Muscle layer of duodenum (tissue), 2 donors: Measurements from ENCODE around the gene ADAP1.
"Not testable (repeated sequence)": the region's sequence is repeated elsewhere in the genome, so short reads cannot be mapped to it uniquely, and the experiment has no call there.

Experiments used
- H3K27ac ChIP-seq: one replicate; pipeline ENCODE4 v1.7.0; 2013; ENCODE audit warnings: mild to moderate bottlenecking, low read length
- H3K27me3 ChIP-seq: one replicate; pipeline ENCODE4 v1.7.0; 2013; ENCODE audit warnings: low read depth, mild to moderate bottlenecking, control low read depth, low read length
- H3K36me3 ChIP-seq, 2 donors: one replicate each; pipeline ENCODE4 v1.7.0; 2013; ENCODE audit warnings: low read length in 2 of 2, control low read depth in 1 of 2, mild to moderate bottlenecking in 1 of 2; ENCODE audit not compliant: insufficient read depth in 2 of 2, control insufficient read depth in 1 of 2
- H3K4me1 ChIP-seq, 2 donors: one replicate each; pipeline ENCODE4 v1.7.0; 2013; ENCODE audit warnings: low read length in 2 of 2, mild to moderate bottlenecking in 2 of 2, control low read depth in 1 of 2, moderate library complexity in 1 of 2; ENCODE audit not compliant: insufficient read depth in 2 of 2, control insufficient read depth in 1 of 2
- H3K4me3 ChIP-seq, 2 donors: one replicate each; pipeline ENCODE4 v1.7.0; 2013; ENCODE audit warnings: low read length in 2 of 2, low read depth in 1 of 2, mild to moderate bottlenecking in 1 of 2
- H3K9me3 ChIP-seq, 2 donors: one replicate each; pipeline ENCODE4 v1.7.0; 2013; ENCODE audit warnings: low read length in 2 of 2, control low read depth in 1 of 2, mild to moderate bottlenecking in 1 of 2; ENCODE audit not compliant: control insufficient read depth in 1 of 2
- donor health status: healthy.

Gene ADAP1

DNA sequence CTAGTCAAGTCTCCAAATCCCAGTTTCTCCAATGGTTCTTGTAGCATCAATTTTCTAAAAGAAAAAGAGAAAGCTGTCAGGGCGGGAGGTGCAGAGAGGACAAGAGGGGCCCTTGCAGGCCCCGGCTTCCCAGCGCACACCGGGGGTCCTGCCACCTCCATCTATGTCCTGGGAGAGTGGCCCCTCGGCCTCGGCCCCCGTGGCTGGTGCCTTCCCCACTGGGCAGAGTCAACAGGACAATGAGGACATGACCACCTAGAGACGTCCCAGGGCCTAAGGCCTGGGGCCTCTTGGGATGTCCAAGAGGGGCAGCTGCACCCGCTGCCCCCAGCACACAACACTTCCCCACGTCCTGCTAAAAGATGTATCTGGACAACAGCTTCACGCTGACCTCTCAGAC is 14.9 kb upstream of the ADAP1 start:
- H3K9me3 ChIP-seq, result no peaks in the 10 kb centered on the region
- H3K4me3 ChIP-seq, result no peak overlapping the region
- peaks cover 9 to 31% of the 10 kb centered on the region in 2 donors for H3K4me1 ChIP-seq
- no peak overlapping the region for H3K27ac ChIP-seq
- H3K36me3 ChIP-seq, result peaks cover 44 to 47% of the 10 kb centered on the region in 2 donors
- no peaks in the 10 kb centered on the region for H3K27me3 ChIP-seq

DNA sequence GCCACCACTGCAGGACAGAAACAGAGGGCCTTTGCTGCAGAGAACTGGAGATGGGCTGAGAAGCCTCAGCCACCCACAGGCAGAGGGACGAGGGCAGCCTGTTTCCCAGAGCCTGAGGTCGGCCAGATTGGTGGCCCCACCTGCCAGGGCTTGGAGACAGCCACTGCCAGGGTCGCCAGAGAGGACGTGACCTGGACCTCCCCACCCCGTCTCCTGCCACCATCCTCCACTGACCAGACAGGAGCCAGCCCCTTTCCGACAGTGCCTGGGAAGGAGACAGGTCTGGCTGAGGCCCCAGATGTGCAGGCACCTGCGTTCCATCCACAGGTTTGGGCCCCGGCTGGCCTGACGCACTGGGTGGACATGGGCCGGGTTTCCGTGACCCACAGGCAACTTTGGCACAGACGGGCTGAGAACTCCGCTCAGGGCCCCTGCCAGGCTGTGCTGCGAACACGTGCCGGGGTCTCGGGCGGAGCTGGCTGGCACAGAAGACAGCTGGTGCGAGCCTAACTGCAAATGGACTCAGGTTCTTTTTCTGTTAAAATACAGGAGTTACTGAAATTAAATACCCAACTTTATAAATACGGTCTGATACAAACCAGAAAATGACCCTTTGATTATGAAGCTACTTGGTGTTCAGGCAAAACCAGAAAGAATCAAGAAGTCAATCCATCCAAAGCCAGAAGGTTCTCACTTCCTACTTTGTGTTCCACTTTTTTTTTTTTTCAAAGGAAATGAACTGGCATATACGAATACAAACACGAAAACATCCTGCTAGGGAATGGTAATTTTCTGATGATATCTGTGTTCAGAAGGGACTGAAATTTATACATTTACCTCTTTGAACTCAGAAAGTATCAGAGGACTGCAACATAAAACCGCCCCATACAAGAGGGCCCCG is 14.0 kb upstream of the ADAP1 start:
- Histone ChIP-seq H3K4me3 (no peak overlapping the region), H3K9me3 (no peaks in the 10 kb centered on the region), H3K4me1 (peaks cover 9 to 32% of the 10 kb centered on the region in 2 donors), H3K36me3 (peaks cover 44 to 47% of the 10 kb centered on the region in 2 donors), H3K27me3 (no peaks in the 10 kb centered on the region), H3K27ac (no peak overlapping the region)

DNA sequence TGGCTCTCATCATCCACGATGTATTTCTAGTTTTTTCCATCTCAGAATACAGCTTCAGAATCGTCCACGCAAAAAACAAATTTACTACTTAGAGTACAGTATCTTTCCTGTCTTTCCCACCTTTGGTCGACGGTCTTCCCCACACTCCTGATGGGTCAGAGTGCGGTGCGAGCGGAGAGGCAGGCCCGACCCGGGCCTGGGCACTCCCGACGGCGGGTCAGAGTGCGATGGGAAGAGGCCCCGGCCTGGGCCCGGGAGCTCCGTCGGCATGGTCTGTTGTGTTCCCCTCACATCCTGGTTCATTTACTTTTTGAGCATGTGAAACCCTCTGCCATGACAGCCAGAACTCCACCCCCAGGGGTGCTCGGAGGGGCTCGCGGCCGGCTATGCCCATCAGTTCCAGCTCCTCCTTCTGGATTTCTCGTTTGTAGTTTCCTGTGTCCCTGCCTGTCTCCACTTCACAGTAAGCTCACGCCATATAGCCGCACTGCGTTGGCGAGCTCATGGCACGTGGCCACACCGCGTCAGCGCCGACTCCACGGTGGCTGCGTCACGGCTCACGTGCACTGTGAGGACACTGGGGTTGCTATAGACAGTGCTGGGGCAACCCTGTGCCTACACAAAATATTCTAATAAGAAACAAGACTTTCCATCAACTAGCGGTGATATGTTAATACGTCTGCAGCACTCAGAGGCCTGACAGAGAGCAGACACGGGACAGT is 13.0 kb upstream of the ADAP1 start:
- Histone ChIP-seq H3K27ac (no peak overlapping the region), H3K9me3 (no peaks in the 10 kb centered on the region), H3K27me3 (no peaks in the 10 kb centered on the region), H3K4me1 (peaks cover 9 to 32% of the 10 kb centered on the region in 2 donors), H3K36me3 (peaks cover 39 to 42% of the 10 kb centered on the region in 2 donors), H3K4me3 (no peak overlapping the region)

DNA sequence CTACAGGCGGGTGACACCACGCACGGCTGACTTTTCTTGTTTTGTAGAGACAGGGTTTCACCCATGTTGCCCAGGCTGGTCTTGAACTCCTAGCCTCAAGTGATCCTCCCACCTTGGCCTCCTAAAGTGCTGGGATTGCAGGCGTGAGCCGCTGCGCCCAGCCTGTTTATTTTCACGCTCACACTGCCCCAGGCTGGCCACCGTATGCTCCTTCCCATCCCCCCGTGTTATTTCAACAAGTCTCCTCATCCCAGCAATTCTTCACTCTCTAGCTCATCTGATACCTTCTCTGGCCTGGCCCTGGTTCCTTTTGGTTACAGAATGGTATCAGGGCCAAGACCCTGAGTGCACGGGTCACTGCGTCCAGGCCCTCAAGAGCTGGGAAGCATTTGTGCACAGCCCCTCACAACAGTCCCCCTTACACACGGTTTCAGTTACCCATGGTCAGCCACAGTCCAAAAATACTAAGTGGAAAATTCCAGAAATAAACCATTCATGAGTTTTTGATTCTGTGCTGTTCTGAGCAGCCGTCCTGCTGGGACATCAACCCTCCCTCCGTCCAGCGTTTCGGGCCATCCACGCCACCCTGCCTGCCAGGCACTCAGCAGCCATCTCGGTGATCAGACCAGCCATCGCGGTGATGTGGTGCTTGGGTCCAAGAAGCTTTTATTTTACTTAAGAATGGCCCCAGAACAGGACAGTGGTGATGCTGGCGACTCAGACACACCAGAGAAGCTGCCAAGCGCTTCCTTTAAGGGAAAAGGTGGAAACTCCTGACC is 12.0 kb upstream of the ADAP1 start:
- peaks cover 9 to 37% of the 10 kb centered on the region in 2 donors for H3K4me1 ChIP-seq
- H3K36me3 ChIP-seq, result peaks cover 31 to 33% of the 10 kb centered on the region in 2 donors
- no peak overlapping the region for H3K4me3 ChIP-seq
- no peak overlapping the region for H3K27ac ChIP-seq
- H3K9me3 ChIP-seq, result no peaks in the 10 kb centered on the region
- no peaks in the 10 kb centered on the region for H3K27me3 ChIP-seq

DNA sequence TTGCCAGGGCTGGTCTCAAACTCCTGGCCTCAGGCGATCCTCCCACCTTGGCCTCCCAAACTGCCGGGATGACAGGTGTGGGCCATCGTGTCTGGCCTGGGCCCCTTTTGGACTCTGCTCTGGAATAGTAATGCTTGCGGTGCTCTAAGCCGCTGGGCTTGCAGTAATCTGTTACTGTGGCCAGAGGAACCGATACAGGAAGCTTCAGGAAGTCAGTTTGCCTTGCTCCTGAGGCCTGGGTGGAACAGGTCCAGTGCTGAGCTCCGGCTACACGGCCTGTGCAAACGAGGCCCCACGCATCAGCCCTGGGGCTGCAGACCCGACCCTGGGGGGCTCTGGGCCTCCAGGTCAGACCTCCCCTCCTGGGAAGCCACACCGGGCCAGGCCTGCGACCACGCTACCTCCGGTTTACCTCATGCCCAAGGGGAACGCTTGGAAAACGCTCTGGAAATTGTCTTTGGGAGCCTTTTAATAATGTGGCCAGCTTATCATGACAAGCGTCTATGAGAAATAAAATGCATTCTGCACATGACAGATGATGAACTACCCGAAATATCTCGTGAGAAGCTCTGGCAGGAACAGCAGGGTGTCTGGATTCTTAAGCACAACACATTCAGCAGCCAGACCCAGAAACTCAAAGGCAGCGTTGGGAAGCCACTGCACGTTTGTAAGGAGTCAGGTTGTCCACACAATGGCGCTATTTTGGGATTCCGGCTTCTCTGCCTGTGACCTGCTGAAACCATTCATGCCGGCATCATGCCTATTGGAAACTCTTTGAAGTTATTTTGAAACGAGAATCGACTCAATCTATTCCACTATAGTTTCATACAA is 10.1 kb upstream of the ADAP1 start:
- H3K27ac ChIP-seq, result peak overlapping the region; percentile 31
- no peaks in the 10 kb centered on the region for H3K27me3 ChIP-seq
- H3K4me3 ChIP-seq, result no peak overlapping the region

DNA sequence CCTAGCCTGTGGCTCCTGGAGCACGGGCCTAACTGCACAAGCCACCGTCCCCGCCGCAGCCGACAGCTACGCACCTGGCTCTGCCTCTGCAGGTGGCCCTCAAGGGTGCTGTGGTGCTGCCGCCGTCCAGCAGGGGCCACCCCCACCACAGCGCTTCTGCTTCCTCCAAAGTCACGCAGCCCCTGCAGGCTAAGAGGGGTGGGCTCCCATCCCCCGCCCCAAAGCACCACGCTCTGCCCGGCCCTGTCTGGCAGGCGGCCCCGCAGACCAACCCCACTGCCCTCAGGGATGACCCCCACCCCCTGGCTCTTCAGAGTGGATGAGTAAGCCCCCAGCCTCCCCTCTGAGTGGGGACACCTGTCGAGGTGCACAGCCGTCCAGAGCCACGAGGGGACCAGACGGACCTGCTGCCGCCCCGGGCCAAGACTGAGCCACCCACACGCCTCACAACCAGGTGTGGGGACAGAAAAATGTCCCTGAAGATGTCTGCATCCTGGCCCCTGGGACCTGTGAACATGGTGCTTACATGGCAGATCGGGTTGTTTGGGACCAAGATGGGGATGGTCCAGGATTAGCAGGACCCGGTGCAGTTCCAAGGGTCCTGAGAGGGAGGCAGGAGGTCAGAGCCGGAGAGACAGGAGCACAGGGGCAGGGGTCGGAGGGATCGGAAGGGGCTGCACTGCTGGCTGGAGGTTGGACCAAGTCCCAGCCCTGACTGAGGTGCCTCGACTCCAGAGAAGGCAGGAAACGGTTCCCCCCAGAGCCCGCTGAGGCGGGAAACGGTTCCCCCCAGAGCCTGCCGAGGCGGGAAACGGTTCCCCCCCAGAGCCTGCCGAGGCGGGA is 9.0 kb upstream of the ADAP1 start:
- Histone ChIP-seq H3K36me3 (peaks cover 15 to 19% of the 10 kb centered on the region in 2 donors), H3K9me3 (no peaks in the 10 kb centered on the region), H3K27ac (no peak overlapping the region), H3K27me3 (no peaks in the 10 kb centered on the region), H3K4me3 (no peak overlapping the region), H3K4me1 (peaks cover 9 to 37% of the 10 kb centered on the region in 2 donors)

More for the DNA sequence above, 10.1 kb upstream of the ADAP1 start:
- H3K36me3 ChIP-seq, result peaks cover 25 to 26% of the 10 kb centered on the region in 2 donors
- H3K9me3 ChIP-seq, result no peaks in the 10 kb centered on the region
- H3K4me1 ChIP-seq, result peaks cover 9 to 37% of the 10 kb centered on the region in 2 donors

DNA sequence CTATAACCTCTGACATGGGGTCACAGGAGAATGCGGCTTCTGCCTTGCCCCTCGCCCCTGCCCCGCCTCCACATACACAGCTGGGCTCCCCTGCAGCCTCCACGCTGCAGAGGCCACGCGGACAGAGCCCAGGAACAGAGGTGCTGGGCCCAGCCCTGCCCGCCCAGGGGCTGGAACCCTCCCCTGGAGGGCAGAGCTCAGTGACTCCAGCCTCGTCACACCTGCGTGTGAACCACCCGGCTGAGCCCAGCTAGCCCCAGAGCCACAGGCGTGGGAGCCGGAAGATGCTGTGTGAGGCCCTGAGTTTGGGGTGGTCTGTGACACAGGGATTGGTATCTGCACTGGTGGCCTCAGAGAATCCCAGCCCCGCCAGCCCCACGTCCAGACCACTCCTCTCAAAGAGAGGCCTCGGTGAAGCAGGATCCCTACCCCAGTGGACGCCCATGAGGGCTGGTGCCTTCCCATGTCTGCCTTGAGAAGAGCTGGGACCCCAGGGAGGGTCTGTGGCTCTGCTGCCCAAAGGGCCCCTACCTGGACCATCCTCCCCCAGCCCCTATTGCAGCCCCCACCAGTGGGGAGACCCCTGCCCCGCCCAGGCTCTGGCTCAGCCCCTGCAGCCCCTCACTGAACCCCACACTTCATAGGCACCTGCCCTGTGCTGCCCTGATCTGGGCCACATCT is 8.1 kb upstream of the ADAP1 start:
- peaks cover 9 to 37% of the 10 kb centered on the region in 2 donors for H3K4me1 ChIP-seq
- no peaks in the 10 kb centered on the region for H3K27me3 ChIP-seq
- no peak overlapping the region for H3K27ac ChIP-seq
- H3K9me3 ChIP-seq, result no peaks in the 10 kb centered on the region
- H3K4me3 ChIP-seq, result no peak overlapping the region
- H3K36me3 ChIP-seq, result peaks cover 5 to 10% of the 10 kb centered on the region in 2 donors

DNA sequence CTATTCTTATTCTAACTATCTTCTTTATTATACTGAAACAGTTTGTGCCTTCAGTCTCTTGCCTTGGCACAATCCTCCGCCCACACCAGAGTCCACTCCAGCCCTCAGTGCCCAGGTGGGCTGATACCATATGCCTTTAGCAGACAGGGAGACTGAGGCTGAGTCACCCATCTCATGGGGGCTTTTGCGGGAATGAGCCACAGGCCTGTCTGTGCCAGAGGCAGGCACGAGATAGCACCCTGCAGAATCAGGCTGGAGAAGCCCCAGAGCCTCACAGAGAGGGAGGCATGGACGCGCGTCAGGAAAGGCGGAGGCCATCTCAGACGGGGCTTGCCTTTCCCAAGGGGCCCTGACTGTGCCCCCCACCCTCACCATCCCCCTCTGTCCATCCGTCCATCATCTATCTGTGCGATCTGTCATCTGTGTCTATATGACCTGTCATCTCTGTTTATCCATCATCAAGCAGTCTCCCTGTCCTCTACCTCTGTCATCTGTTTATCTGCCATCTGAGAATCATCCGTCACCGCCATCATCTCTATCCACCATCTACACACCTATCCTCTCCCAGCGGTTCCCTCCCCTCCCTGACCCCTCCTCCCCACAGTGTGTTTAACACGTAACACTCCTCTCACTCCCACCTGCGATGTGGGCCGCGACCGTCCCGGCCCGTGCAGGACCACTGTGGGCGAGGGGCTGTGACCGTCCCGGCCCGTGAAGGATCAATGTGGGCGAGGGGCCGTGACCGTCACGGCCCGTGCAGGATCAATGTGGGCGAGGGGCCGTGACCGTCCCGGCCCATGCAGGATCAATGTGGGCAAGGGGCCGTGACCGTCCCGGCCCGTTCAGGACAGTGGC is 7.3 kb upstream of the ADAP1 start:
- no peaks in the 10 kb centered on the region for H3K9me3 ChIP-seq
- no peak overlapping the region for H3K27ac ChIP-seq
- peaks cover 0 to 2% of the 10 kb centered on the region in 2 donors for H3K36me3 ChIP-seq
- H3K4me1 ChIP-seq, result peaks cover 9 to 37% of the 10 kb centered on the region in 2 donors
- no peaks in the 10 kb centered on the region for H3K27me3 ChIP-seq
- no peak overlapping the region for H3K4me3 ChIP-seq

DNA sequence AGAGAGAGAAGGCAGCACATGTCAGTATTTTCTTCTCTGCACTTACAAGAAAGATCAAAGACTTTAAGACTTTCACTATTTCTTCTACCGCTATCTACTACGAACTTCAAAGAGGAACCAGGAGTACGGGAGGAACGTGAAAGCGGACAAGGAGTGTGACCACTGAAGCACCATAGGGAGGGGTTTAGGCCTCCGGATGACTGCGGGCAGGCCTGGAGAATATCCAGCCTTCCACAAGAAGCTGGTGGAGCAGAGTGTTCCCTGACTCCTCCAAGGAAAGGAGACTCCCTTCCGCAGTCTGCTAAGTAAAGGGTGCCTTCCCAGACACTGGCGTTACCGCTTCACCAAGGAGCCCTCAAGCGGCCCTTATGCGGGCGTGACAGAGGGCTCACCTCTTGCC is 6.5 kb upstream of the ADAP1 start:
- not testable (repeated sequence) for H3K27me3 ChIP-seq, H3K4me3 ChIP-seq, H3K36me3 ChIP-seq, H3K27ac ChIP-seq, H3K9me3 ChIP-seq
- peaks cover 9 to 39% of the 10 kb centered on the region in 2 donors for H3K4me1 ChIP-seq
